ENCODE results near the gene ZNF76. TPM values are rescaled to one million over a fixed set of nuclear protein-coding genes. Genes with fewer than 3 reads are reported as not detected.
"Not testable (repeated sequence)": the region's sequence is repeated elsewhere in the genome, so short reads cannot be mapped to it uniquely, and the experiment has no call there.

Gene ZNF76
- total RNA-seq, 1 donor from 2014 or later = 20.3 TPM

- peaks cover 3% of the 10 kb centered on the region for H3K9me3 Mint-ChIP-seq (ENCODE audit: low read depth)
- TF ChIP-seq, protein P1, sequence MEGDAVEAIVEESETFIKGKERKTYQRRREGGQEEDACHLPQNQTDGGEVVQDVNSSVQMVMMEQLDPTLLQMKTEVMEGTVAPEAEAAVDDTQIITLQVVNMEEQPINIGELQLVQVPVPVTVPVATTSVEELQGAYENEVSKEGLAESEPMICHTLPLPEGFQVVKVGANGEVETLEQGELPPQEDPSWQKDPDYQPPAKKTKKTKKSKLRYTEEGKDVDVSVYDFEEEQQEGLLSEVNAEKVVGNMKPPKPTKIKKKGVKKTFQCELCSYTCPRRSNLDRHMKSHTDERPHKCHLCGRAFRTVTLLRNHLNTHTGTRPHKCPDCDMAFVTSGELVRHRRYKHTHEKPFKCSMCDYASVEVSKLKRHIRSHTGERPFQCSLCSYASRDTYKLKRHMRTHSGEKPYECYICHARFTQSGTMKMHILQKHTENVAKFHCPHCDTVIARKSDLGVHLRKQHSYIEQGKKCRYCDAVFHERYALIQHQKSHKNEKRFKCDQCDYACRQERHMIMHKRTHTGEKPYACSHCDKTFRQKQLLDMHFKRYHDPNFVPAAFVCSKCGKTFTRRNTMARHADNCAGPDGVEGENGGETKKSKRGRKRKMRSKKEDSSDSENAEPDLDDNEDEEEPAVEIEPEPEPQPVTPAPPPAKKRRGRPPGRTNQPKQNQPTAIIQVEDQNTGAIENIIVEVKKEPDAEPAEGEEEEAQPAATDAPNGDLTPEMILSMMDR (IDR thresholded peaks at IDR 0.05) = no peak
- H3K27ac Mint-ChIP-seq (ENCODE audit: unreplicated experiment) = no peak overlapping the region
- DNase-seq (ENCODE audit: low spot score) = no peak
- no peak overlapping the region for H3K4me3 Mint-ChIP-seq (ENCODE audit: unreplicated experiment)
- H3K36me3 Mint-ChIP-seq (ENCODE audit: low read depth) = peaks cover 3% of the 10 kb centered on the region
- H3K4me1 Mint-ChIP-seq (ENCODE audit: low read depth) = no peaks in the 10 kb centered on the region
- peaks cover 5% of the 10 kb centered on the region for H3K27me3 Mint-ChIP-seq (ENCODE audit: low read depth)
These were observed 68.7 kb downstream of the ZNF76 start for GRCh38 chr6:35328108-35328723.

- not testable (repeated sequence) for H3K9me3 Mint-ChIP-seq (ENCODE audit: low read depth); H3K36me3 Mint-ChIP-seq (ENCODE audit: low read depth); H3K4me3 Mint-ChIP-seq (ENCODE audit: unreplicated experiment); H3K4me1 Mint-ChIP-seq (ENCODE audit: low read depth); DNase-seq (ENCODE audit: low spot score); H3K27ac Mint-ChIP-seq (ENCODE audit: unreplicated experiment)
- H3K27me3 Mint-ChIP-seq (ENCODE audit: low read depth) = peaks cover 11% of the 10 kb centered on the region
These were observed 69.4 kb downstream of the ZNF76 start for GRCh38 chr6:35328965-35329364.

DNA sequence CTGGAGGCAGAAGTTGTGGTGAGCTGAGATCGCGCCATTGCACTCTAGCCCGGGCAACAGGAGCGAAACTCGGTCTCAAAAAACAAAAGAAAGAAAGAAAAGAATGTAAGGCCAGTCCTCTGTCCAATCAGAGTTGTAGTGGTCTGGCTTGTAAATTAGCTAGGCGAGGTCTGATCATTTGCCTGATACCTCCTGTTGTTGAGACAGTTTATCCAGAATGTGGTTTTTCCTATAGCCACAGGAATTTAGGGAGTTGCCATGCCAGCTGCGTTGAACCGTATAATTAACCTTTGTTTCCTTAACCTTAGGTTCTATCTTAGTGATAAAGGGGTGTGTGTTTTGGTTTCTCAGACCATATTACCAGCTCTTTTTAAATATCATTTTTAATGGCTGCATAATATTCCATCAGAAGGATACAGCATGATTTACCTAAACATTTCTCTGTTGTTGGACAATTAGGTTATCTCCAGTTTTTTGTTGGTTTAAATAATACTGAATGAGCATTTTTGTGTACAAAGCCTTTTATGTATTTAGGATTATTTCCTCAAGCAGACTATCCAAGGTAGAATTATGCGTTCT is 71.1 kb downstream of the ZNF76 start:
- H3K4me3 Mint-ChIP-seq (ENCODE audit: unreplicated experiment) = no peak overlapping the region
- H3K36me3 Mint-ChIP-seq (ENCODE audit: low read depth) = peaks cover 6% of the 10 kb centered on the region
- TF ChIP-seq, protein P1 (IDR thresholded peaks at IDR 0.05) = no peak
- H3K9me3 Mint-ChIP-seq (ENCODE audit: low read depth) = peaks cover 3% of the 10 kb centered on the region
- no peak for DNase-seq (ENCODE audit: low spot score)
- H3K27ac Mint-ChIP-seq (ENCODE audit: unreplicated experiment) = no peak overlapping the region
- no peaks in the 10 kb centered on the region for H3K4me1 Mint-ChIP-seq (ENCODE audit: low read depth)
- peaks cover 25% of the 10 kb centered on the region for H3K27me3 Mint-ChIP-seq (ENCODE audit: low read depth)

GRCh38 chr6:35332074-35332887 is 72.7 kb downstream of the ZNF76 start:
- H3K27me3 Mint-ChIP-seq (ENCODE audit: low read depth) = peaks cover 31% of the 10 kb centered on the region
- H3K27ac Mint-ChIP-seq (ENCODE audit: unreplicated experiment); H3K4me3 Mint-ChIP-seq (ENCODE audit: unreplicated experiment); H3K4me1 Mint-ChIP-seq (ENCODE audit: low read depth); H3K9me3 Mint-ChIP-seq (ENCODE audit: low read depth); H3K36me3 Mint-ChIP-seq (ENCODE audit: low read depth): not testable (repeated sequence)
- DNase-seq (ENCODE audit: low spot score) = peak; percentile 43

DNA sequence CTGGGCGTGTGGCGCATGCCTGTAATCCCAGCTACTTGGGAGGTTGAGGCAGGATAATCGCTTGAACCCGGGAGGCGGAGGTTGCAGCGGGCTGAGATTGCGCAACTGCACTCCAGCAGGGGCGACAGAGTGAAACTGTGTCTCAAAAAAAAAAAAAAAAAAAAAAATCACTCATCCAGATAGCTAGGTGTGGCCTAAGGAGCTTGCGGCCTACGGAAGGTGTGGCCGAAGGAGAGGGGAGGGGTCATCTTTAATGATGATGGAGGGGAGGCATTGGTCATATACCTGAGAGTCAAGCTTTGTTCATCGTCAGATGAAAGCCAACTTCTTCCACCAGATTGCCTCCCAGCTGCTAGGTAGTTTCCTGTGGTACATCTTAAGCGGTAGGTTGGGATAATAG is 82.0 kb downstream of the ZNF76 start:
- H3K36me3 Mint-ChIP-seq (ENCODE audit: low read depth) = no peaks in the 10 kb centered on the region
- TF ChIP-seq, protein P1 (IDR thresholded peaks at IDR 0.05) = no peak
- no peak for DNase-seq (ENCODE audit: low spot score)
- no peaks in the 10 kb centered on the region for H3K9me3 Mint-ChIP-seq (ENCODE audit: low read depth)
- H3K27me3 Mint-ChIP-seq (ENCODE audit: low read depth) = peaks cover 15% of the 10 kb centered on the region
- H3K4me3 Mint-ChIP-seq (ENCODE audit: unreplicated experiment) = no peak overlapping the region
- no peak overlapping the region for H3K27ac Mint-ChIP-seq (ENCODE audit: unreplicated experiment)
- H3K4me1 Mint-ChIP-seq (ENCODE audit: low read depth) = peaks cover 29% of the 10 kb centered on the region

DNA sequence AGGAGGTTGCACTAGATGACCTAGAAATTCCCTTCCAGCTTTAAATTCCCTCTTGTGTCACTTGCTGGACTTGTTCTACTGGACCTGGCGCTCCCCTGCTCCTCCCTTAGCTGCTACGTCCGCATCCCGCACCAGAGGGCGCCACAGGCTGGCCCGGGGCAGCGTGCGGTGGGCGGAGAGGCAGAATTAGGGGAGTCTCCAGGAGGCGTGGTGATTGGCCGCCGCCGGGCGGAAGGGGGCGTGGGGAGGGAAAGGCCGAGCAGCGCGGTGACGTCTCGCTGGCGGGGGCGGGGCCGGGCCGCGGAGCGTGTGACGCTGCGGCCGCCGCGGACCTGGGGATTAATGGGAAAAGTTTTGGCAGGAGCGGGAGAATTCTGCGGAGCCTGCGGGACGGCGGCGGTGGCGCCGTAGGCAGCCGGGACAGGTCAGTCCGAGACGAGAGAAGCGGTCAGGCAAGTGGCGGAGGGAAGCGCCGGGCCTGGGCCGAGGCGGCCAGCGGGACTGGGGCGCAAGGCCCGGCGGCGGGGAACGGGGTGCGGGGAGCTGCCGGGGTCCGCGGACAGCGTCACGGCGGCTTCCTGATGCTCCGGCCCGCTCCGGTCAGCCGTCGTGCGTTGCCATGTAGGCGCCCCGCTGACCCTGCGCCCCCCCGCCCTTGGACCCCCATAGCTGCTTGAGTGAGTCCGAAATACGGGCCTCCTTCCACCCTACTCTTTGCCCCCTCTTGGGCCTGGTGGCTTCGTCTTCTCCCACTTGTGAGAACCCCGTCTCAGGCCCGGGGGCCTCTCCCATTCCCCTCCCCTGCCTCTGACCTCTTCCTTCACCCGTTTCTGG is 82.9 kb downstream of the ZNF76 start, which contains the start of gene PPARD:
Gene PPARD, plus strand, starts transcription at position 301 of the 834 bp plus-strand sequence. CDS start 68,530 bp downstream, outside the sequence.
- Mint-ChIP-seq H3K36me3 (ENCODE audit: low read depth) (no peaks in the 10 kb centered on the region), H3K27me3 (ENCODE audit: low read depth) (peaks cover 9% of the 10 kb centered on the region), H3K9me3 (ENCODE audit: low read depth) (no peaks in the 10 kb centered on the region), H3K27ac (ENCODE audit: unreplicated experiment) (peak within 1 kb of the TSS; percentile 98), H3K4me3 (ENCODE audit: unreplicated experiment) (peak within 1 kb of the TSS; percentile 92), H3K4me1 (ENCODE audit: low read depth) (peaks cover 29% of the 10 kb centered on the region)
- TF ChIP-seq, protein P1 (IDR thresholded peaks at IDR 0.05) = peak; percentile 96
- peak; percentile 99 for DNase-seq (ENCODE audit: low spot score)
